ENCODE data around the gene MEIG1.
"Not testable (repeated sequence)": the region's sequence is repeated elsewhere in the genome, so short reads cannot be mapped to it uniquely, and the experiment has no call there.

Gene MEIG1, protein sequence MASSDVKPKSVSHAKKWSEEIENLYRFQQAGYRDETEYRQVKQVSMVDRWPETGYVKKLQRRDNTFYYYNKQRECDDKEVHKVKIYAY

DNA sequence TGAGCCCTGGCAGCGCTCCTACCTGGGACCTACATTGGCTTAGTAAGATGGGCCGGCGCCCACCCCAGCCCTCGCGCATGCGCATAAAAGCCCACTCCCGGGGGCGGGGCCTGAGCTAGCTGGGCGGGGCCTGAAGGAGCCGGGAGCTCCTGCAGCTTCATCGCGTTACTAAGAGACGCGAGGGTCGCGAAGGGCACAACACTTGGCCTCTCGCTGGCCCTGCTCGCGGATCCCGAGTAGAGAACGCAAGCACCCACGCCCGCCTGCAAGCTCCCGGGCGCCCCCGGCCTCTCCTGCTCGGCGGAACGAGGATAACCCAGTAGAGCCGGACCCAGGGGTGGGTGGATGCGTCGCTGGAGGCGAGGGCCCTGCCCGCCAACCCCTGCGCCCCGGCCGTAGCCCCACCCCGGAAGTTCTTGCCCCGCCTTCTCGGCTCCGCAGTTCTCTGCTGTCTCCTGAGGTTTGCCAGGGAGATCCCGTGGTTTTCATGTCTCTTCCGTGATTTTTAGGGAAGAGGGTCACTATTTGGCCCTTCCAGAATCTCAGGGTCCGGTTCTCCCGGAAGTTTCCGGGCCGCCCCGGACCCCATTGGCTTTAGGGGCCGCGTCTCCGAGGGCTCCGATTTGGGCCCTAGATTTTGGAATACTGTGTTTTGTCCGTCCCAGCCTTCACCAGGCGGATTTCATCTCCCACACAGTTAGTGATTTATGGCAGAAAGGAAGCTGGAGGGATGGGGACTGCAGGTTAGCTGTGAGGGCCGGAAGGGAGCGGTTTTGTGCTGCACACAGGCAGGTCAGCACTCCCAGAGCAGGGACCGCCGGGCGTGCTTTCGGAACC, at the start of gene MEIG1:
Gene MEIG1 (plus strand): TSS at position 168 of the 837 bp plus-strand sequence. CDS start 7,081 bp downstream, outside the sequence.
- DNase-seq = peak; percentile 89 to 91 (median 90)

GRCh38 chr10:14910953-14911352, 48.2 kb upstream of the MEIG1 start:
- no peak for DNase-seq

GRCh38 chr10:14911801-14912200, 47.4 kb upstream of the MEIG1 start:
- DNase-seq = no peak

DNA sequence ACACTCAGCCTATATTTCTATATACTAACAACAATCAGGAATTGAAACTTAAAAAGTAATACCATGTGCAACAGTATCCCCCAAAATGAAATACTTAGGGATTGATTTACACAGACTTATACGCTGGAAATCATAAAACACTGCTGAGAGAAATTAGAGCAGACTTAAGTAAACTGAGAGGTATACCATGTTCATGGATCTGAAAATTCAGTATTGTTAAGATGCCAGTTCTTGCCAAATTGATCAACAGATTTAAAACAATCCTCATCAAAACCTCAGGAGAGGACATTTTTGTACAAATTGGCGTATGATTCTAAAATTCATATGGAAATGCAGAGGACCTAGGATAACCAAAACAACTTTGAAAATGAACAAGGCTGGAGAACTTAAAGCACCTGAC, 42.6 kb upstream of the MEIG1 start:
- DNase-seq = no peak

GRCh38 chr10:14917827-14918226, 41.4 kb upstream of the MEIG1 start:
- DNase-seq = no peak

DNA sequence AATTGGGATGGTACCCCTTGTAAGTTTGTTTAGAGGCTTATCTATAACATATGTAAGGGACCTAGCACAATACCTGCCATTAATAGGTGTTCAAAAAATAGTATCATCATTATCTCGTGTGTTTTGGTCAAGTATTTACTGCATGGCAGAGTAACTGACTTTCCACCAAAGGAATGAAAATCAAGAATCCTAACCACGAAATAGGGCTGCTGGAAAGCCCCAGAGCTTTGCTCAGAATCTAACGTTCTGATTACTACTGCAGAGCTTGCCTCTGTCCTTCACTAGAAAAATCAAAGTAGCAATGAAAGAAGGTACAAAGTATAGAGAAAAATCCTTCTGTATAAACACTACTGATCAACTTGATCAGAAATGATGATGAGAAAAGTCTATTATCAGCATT, 40.2 kb upstream of the MEIG1 start:
- no peak for DNase-seq

- no peak for DNase-seq
Measured at GRCh38 chr10:14924013-14924412, 35.2 kb upstream of the MEIG1 start.

- DNase-seq = no peak
Measured at GRCh38 chr10:14925268-14925667, 33.9 kb upstream of the MEIG1 start.

DNA sequence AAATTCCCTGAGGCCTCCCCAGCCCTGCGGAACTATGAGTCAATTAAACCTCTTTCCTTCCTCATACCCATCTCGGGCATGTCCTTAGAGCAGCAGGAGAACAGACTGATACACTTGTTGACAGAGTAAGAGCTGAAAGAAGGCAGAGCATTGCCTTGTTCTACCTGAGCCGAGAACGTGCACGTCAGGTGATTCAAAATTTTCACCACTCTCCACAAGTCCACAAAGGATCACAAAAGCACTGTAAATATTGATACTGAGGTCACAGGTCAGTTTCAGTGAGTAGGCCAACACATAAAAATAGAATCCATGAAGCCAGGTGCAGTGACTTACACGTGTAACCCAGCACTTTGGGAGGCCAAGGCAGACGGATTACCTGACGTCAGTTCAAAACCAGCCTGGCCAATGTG, 33.1 kb upstream of the MEIG1 start:
- DNase-seq = no peak

- DNase-seq = no peak
Measured at GRCh38 chr10:14926722-14927416, 32.3 kb upstream of the MEIG1 start.

- no peak for DNase-seq
Measured at GRCh38 chr10:14930610-14931009, 28.6 kb upstream of the MEIG1 start.

GRCh38 chr10:14936584-14936983, 22.6 kb upstream of the MEIG1 start:
- no peak for DNase-seq

DNA sequence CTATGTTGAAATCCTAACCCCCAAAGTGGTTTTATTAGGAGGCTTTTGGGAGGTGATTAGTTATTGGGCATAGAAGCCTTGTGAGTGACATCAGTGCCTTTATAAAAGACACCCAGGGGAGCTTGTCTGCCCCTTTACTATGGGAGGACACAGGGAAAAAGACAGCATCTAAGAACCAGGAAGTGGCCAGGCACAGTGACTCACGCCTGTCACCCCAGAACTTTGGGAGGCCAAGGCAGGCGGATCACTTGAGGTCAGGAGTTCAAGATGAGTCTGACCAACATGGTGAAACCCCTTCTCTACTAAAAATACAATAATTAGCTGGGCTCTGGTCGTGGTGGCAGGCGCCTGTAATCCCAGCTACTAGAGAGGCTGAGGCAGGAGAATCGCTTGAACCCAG, 20.2 kb upstream of the MEIG1 start:
- not testable (repeated sequence) for DNase-seq

GRCh38 chr10:14942147-14942949, 16.8 kb upstream of the MEIG1 start:
- not testable (repeated sequence) for DNase-seq

- DNase-seq = not testable (repeated sequence)
Measured at GRCh38 chr10:14942950-14943338, 16.2 kb upstream of the MEIG1 start.

GRCh38 chr10:14945108-14945507, 14.1 kb upstream of the MEIG1 start:
- no peak for DNase-seq

GRCh38 chr10:14947268-14947667, 11.9 kb upstream of the MEIG1 start:
- no peak for DNase-seq

DNA sequence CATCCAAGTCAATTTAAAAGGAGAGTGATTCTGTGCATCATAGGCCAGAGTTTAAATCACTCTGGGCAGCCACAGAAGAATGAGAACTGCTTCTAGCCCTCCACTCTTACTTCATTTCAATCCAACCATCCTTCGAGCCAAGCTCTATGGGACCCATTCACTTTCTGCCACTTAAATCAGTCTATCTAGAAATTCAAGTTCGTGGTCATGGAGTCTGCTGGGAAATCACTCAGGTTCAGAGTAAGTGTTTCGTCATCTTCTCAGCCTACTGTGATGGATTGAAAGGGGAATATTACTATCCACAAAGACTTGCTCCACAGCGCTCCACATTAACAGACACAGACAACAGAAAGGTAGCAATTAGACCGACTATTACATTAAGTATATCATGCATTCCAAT, 9.9 kb upstream of the MEIG1 start:
- DNase-seq = no peak

- no peak for DNase-seq
Measured at GRCh38 chr10:14952851-14953423, 6.3 kb upstream of the MEIG1 start.

GRCh38 chr10:14953424-14954000, 5.7 kb upstream of the MEIG1 start:
- no peak for DNase-seq

DNA sequence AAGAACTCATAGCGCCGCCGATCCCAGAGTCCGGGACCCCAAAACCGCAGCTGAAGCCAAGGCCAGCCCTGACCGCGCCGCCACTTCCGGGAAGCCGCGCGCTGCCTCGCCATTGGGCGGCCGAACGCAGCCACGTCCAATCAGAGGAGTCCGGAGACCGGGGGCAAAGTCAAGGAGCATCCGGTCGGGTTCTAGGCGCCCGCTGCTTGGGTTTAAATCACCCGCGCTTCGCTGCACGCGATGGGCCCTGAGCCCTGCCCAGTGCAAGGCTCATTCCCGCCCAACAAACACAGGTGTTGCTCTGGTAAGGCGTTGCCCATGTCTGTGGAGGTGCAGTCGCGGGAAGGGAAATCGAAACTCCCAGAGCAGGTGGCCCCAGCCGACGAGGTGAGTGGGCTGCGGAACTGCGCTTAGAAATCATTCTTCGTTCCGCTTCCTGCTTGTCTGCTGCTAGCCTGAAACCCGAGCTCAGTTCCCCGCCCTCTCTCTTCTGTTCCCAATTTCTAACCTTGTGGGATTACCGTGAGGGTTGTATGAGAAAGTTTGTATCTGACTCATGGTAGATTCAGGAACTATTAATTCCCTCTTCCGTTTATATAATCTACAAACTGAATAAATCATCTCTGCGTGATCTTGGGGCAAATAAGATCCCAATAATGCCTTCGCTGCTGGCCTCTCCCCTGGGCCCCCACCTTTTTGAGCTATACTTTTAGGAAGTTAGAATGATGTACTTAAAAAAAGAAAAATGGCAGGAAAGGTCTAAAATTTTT, 5.0 kb upstream of the MEIG1 start, which contains the start of gene DCLRE1C:
Gene DCLRE1C (minus strand): TSS at position 96 of the 770 bp plus-strand sequence. CDS start 86 bp downstream, at position 10.
- DNase-seq = peak; percentile 49 to 80 (median 73)
